ENCODE data around the gene SUPT3H. TPM values are rescaled to one million over a fixed set of nuclear protein-coding genes. Genes with fewer than 3 reads are reported as not detected.
"Not testable (repeated sequence)": the region's sequence is repeated elsewhere in the genome, so short reads cannot be mapped to it uniquely, and the experiment has no call there.

SUPT3H gene
- total RNA-seq, 1 donor from 2014 or later: 3.2 TPM

GRCh38 chr6:45351076-45351475 is 26.7 kb downstream of the SUPT3H start:
- DNase-seq (ENCODE audit: missing footprints): no peak
- intact Hi-C loops (cut with DNase I): no loop called here
- ATAC-seq: no peak

- DNase-seq (ENCODE audit: missing footprints) (no peak), ATAC-seq (no peak)
- intact Hi-C loops (cut with DNase I): no loop called here
Observed at GRCh38 chr6:45350186-45350710, 27.5 kb downstream of the SUPT3H start.

GRCh38 chr6:45344900-45345299 is 32.8 kb downstream of the SUPT3H start:
- intact Hi-C loops (cut with DNase I): no loop called here
- DNase-seq (ENCODE audit: missing footprints) (no peak), ATAC-seq (no peak)

- DNase-seq (ENCODE audit: missing footprints) (no peak), ATAC-seq (no peak)
- intact Hi-C loops (cut with DNase I): no loop called here
Observed at GRCh38 chr6:45328523-45328922, 49.2 kb downstream of the SUPT3H start.

- ATAC-seq: no peak
- intact Hi-C loops (cut with DNase I): no loop called here
- DNase-seq (ENCODE audit: missing footprints): no peak
Observed at GRCh38 chr6:45327956-45328522, 49.7 kb downstream of the SUPT3H start, which contains the start of gene RUNX2. TSS of gene RUNX2 (plus strand) at chr6:45328330. CDS start at chr6:45328727, 397 bp downstream.

- intact Hi-C loops (cut with DNase I): no loop called here
- no peak for DNase-seq (ENCODE audit: missing footprints)
- ATAC-seq: no peak
Observed at GRCh38 chr6:45326698-45327417, 50.9 kb downstream of the SUPT3H start.

- ATAC-seq (no peak), DNase-seq (ENCODE audit: missing footprints) (no peak)
- intact Hi-C loops (cut with DNase I): no loop called here
Observed at GRCh38 chr6:45323656-45324224, 54.0 kb downstream of the SUPT3H start.

GRCh38 chr6:45320349-45320748 is 57.4 kb downstream of the SUPT3H start:
- intact Hi-C loops (cut with DNase I): no loop called here
- ATAC-seq (no peak), DNase-seq (ENCODE audit: missing footprints) (no peak)

- DNase-seq (ENCODE audit: missing footprints): no peak
- intact Hi-C loops (cut with DNase I): no loop called here
- no peak for ATAC-seq
Observed at GRCh38 chr6:45314146-45314545, 63.6 kb downstream of the SUPT3H start.

- no peak for DNase-seq (ENCODE audit: missing footprints)
- no peak for ATAC-seq
- intact Hi-C loops (cut with DNase I): no loop called here
Observed at GRCh38 chr6:45310118-45310788, 67.5 kb downstream of the SUPT3H start.

- intact Hi-C loops (cut with DNase I): no loop called here
- no peak for DNase-seq (ENCODE audit: missing footprints)
- ATAC-seq: no peak
Observed at GRCh38 chr6:45305546-45305945, 72.2 kb downstream of the SUPT3H start.

- intact Hi-C loops (cut with DNase I): no loop called here
- no peak for DNase-seq (ENCODE audit: missing footprints)
- ATAC-seq: no peak
Observed at GRCh38 chr6:45302832-45303231, 74.9 kb downstream of the SUPT3H start.

- DNase-seq (ENCODE audit: missing footprints) (no peak), ATAC-seq (no peak)
- intact Hi-C loops (cut with DNase I): no loop called here
Observed at GRCh38 chr6:45301348-45302142, 76.2 kb downstream of the SUPT3H start.

- ATAC-seq (no peak), DNase-seq (ENCODE audit: missing footprints) (no peak)
- intact Hi-C loops (cut with DNase I): no loop called here
Observed at GRCh38 chr6:45300736-45301135, 77.0 kb downstream of the SUPT3H start.

GRCh38 chr6:45299096-45299581 is 78.6 kb downstream of the SUPT3H start:
- no peak for ATAC-seq
- DNase-seq (ENCODE audit: missing footprints): peak; percentile 26
- intact Hi-C loops (cut with DNase I): no loop called here

- no peak for DNase-seq (ENCODE audit: missing footprints)
- no peak for ATAC-seq
- intact Hi-C loops (cut with DNase I): no loop called here
Observed at GRCh38 chr6:45297320-45297719, 80.4 kb downstream of the SUPT3H start.

GRCh38 chr6:45294065-45294701 is 83.6 kb downstream of the SUPT3H start:
- ATAC-seq; intact Hi-C loops (cut with DNase I); DNase-seq (ENCODE audit: missing footprints): not testable (repeated sequence)

- intact Hi-C loops (cut with DNase I): no loop called here
- ATAC-seq: no peak
- DNase-seq (ENCODE audit: missing footprints): no peak
Observed at GRCh38 chr6:45293306-45293705, 84.4 kb downstream of the SUPT3H start.

Data from Right ventricle myocardium inferior (tissue), 1 donor.